ENCODE results near the gene TXNL1. TPM values are rescaled to one million over a fixed set of nuclear protein-coding genes. Genes with fewer than 3 reads are reported as not detected.

Gene TXNL1
- total and polyA plus RNA-seq, 2 of the 13 experiments (the other 11 are each of a cell fraction or from before 2014, with no cell fraction given), result 41.9 to 73.1 TPM

DNA sequence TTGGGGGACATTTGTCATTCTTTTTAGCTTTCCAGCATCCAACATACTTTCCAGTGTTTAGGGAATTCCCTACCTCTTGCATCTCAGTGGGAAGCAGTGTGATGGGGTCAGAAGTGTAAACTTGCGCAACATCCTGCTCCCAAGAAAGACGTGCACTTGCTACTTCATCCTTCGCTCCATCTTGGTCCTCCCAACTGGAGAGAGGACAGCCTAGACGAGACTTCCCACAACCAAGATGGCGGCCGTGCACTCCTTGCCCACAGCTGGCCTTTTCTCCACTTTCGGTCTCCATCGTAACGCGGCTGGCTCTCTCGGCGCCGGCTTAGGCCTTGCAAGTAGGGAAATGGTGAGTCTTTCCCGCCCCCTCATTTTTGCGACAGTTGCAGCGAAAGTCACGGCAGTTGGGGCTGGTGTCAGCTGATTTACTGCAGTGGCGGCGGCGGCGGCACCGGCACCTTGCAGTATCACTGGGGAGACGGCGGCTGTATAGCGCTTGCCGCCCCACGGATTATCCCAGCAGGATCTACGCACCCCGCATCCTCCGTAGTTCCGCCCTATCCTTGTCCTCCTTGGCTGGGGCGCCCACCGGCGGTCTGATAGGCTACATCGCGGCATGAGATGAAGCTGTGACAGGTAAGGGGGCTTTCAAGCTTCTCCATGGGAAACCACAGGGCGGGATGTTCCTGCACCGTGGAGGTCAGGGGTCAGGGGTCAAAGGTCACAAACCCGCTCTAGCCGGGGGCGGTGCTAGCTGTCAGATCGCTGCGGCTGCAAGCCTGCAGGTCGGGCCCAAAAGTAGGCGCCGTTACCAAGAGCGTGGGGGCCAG is 12.8 kb upstream of the TXNL1 start, which contains the start of gene WDR7 (continued):
- TF ChIP-seq, protein P1, sequence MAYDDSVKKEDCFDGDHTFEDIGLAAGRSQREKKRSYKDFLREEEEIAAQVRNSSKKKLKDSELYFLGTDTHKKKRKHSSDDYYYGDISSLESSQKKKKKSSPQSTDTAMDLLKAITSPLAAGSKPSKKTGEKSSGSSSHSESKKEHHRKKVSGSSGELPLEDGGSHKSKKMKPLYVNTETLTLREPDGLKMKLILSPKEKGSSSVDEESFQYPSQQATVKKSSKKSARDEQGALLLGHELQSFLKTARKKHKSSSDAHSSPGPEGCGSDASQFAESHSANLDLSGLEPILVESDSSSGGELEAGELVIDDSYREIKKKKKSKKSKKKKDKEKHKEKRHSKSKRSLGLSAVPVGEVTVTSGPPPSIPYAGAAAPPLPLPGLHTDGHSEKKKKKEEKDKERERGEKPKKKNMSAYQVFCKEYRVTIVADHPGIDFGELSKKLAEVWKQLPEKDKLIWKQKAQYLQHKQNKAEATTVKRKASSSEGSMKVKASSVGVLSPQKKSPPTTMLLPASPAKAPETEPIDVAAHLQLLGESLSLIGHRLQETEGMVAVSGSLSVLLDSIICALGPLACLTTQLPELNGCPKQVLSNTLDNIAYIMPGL (CRISPR knock-in tag; IDR thresholded peaks at IDR 0.05; ENCODE audit: borderline replicate concordance in 1 of 2, low read depth in 1 of 2), result peak; percentile 72 to 85; a peak in 3 of 4 replicates
- TF ChIP-seq ZNF350 (CRISPR knock-in tag; IDR thresholded peaks at IDR 0.05; ENCODE audit: borderline replicate concordance, low read depth) (peak; percentile 87; the same call in 1 of the 2 replicates), GATAD1 (CRISPR knock-in tag; IDR thresholded peaks at IDR 0.05) (peak; percentile 94), NFE2L2 (IDR thresholded peaks at IDR 0.05; ENCODE audit: low read length) (no peak), TARDBP (CRISPR knock-in tag; IDR thresholded peaks at IDR 0.05) (peak; percentile 71), POGZ (CRISPR knock-in tag; IDR thresholded peaks at IDR 0.05) (peak; percentile 80), ZNF441 (CRISPR knock-in tag; IDR thresholded peaks at IDR 0.05; ENCODE audit: borderline replicate concordance) (no peak), YEATS4 (CRISPR knock-in tag; IDR thresholded peaks at IDR 0.05; ENCODE audit: borderline replicate concordance) (peak; percentile 70), LCORL (IDR thresholded peaks at IDR 0.05) (no peak), LCORL (CRISPR knock-in tag; IDR thresholded peaks at IDR 0.05) (peak; percentile 51; the same call in 1 of the 2 replicates), ZNF225 (CRISPR knock-in tag; IDR thresholded peaks at IDR 0.05) (no peak; the same call in 1 of the 2 replicates), ZNF816 (CRISPR knock-in tag; IDR thresholded peaks at IDR 0.05; ENCODE audit: borderline replicate concordance) (no peak; the same call in 1 of the 2 replicates), PCBP1 (IDR thresholded peaks at IDR 0.05; ENCODE audit: borderline replicate concordance, low read depth, low read length) (no peak), ERF (CRISPR knock-in tag; IDR thresholded peaks at IDR 0.05) (peak; percentile 29; the same call in 1 of the 2 replicates), ZNF451 (CRISPR knock-in tag; IDR thresholded peaks at IDR 0.05) (no peak), ZNF180 (CRISPR knock-in tag; IDR thresholded peaks at IDR 0.05; ENCODE audit: borderline replicate concordance, low read depth) (no peak)
- TF ChIP-seq, protein P2, sequence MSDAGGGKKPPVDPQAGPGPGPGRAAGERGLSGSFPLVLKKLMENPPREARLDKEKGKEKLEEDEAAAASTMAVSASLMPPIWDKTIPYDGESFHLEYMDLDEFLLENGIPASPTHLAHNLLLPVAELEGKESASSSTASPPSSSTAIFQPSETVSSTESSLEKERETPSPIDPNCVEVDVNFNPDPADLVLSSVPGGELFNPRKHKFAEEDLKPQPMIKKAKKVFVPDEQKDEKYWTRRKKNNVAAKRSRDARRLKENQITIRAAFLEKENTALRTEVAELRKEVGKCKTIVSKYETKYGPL (CRISPR knock-in tag; IDR thresholded peaks at IDR 0.05), result no peak
- TF ChIP-seq, protein P3, sequence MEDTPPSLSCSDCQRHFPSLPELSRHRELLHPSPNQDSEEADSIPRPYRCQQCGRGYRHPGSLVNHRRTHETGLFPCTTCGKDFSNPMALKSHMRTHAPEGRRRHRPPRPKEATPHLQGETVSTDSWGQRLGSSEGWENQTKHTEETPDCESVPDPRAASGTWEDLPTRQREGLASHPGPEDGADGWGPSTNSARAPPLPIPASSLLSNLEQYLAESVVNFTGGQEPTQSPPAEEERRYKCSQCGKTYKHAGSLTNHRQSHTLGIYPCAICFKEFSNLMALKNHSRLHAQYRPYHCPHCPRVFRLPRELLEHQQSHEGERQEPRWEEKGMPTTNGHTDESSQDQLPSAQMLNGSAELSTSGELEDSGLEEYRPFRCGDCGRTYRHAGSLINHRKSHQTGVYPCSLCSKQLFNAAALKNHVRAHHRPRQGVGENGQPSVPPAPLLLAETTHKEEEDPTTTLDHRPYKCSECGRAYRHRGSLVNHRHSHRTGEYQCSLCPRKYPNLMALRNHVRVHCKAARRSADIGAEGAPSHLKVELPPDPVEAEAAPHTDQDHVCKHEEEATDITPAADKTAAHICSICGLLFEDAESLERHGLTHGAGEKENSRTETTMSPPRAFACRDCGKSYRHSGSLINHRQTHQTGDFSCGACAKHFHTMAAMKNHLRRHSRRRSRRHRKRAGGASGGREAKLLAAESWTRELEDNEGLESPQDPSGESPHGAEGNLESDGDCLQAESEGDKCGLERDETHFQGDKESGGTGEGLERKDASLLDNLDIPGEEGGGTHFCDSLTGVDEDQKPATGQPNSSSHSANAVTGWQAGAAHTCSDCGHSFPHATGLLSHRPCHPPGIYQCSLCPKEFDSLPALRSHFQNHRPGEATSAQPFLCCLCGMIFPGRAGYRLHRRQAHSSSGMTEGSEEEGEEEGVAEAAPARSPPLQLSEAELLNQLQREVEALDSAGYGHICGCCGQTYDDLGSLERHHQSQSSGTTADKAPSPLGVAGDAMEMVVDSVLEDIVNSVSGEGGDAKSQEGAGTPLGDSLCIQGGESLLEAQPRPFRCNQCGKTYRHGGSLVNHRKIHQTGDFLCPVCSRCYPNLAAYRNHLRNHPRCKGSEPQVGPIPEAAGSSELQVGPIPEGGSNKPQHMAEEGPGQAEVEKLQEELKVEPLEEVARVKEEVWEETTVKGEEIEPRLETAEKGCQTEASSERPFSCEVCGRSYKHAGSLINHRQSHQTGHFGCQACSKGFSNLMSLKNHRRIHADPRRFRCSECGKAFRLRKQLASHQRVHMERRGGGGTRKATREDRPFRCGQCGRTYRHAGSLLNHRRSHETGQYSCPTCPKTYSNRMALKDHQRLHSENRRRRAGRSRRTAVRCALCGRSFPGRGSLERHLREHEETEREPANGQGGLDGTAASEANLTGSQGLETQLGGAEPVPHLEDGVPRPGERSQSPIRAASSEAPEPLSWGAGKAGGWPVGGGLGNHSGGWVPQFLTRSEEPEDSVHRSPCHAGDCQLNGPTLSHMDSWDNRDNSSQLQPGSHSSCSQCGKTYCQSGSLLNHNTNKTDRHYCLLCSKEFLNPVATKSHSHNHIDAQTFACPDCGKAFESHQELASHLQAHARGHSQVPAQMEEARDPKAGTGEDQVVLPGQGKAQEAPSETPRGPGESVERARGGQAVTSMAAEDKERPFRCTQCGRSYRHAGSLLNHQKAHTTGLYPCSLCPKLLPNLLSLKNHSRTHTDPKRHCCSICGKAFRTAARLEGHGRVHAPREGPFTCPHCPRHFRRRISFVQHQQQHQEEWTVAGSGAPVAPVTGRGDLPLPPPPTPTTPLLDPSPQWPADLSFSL (CRISPR knock-in tag; IDR thresholded peaks at IDR 0.05), result no peak

Measured in HepG2 (cell line).